Occipital lobe (tissue), 2 donors: ENCODE results near the gene PIN1. TPM values are rescaled to one million over a fixed set of nuclear protein-coding genes. Genes with fewer than 3 reads are reported as not detected.
A peak's percentile ranks its signal among the peaks of the same experiment; 100 is the strongest.
"Not testable (repeated sequence)": the region's sequence is repeated elsewhere in the genome, so short reads cannot be mapped to it uniquely, and the experiment has no call there.

Experiments used
- DNase-seq: peaks from one replicate; lab custom pipeline; 2025; lab: John Stamatoyannopoulos, UW
- total RNA-seq: library from RNA; depleted of rRNA; stranded (reverse); fragments of >200 nt; gene quantifications from one replicate; pipeline ENCODE4 v1.2.3, GENCODE V29; 2014

Gene PIN1
- total RNA-seq, 1 donor from 2014 or later = 65.4 TPM

DNA sequence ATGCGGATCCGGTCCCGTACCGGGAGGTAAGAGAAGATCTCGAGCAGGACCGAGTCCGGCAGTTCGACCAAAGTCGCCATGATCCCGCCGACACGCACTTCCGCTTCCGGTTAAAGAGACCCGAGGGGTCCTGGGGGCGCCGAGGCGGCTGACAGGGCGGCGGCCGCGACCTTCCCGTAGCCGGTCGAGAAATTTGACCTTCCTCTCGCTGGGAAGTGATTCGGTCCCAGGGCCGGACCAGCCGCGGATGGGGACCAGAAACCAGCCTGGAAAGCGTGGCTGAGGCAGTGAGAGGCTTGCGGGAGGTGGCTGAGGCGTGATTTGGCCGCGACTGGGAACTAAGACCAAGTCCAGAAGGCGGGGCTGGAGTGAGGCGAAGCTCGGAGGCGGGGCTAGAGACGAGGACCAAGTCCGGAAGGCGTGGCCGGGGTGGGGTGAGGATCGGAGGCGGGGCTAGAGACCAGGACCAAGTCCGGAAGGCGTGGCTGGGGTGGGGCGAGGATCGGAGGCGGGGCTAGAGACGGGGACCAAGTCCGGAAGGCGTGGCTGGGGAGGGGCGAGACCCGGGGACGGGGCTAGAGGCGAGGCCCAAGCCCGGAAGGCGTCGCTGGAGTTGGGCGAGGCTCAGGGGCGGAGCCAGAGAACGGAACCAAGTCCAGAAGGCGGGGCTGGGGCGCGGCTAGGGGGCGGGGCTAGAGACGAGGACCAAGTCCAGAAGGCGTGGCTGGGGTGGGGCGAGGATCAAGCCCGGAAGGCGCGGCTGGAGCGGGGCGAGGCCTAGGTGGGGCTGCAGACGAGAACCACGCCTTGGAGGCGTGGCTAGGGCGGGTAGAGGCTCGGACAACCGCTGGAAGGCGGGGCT, 16.2 kb upstream of the PIN1 start, which contains the start of gene FBXL12:
Gene FBXL12 (minus strand): TSS at position 346 of the 862 bp plus-strand sequence. CDS start 266 bp downstream, at position 80.
- DNase-seq = peak; percentile 100

- DNase-seq = no peak
Measured at GRCh38 chr19:9819596-9819909, 15.6 kb upstream of the PIN1 start.

DNA sequence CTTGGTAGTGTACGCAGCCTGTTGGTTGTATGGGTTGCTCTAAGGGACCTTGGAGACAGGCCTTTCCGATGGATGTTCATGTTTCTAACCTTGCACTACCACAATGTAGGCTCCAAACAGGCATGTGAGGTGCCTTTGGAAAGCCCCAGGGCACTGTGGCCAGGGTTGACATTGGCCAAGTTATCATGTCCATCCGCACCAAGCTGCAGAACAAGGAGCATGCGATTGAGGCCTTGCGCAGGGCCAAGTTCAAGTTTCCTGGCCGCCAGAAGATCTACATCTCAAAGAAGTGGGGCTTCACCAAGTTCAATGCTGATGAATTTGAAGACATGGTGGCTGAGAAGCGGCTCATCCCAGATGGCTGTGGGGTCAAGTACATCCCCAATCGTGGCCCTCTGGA, 15.1 kb upstream of the PIN1 start:
- not testable (repeated sequence) for DNase-seq

GRCh38 chr19:9823816-9824215, 11.3 kb upstream of the PIN1 start:
- no peak for DNase-seq

DNA sequence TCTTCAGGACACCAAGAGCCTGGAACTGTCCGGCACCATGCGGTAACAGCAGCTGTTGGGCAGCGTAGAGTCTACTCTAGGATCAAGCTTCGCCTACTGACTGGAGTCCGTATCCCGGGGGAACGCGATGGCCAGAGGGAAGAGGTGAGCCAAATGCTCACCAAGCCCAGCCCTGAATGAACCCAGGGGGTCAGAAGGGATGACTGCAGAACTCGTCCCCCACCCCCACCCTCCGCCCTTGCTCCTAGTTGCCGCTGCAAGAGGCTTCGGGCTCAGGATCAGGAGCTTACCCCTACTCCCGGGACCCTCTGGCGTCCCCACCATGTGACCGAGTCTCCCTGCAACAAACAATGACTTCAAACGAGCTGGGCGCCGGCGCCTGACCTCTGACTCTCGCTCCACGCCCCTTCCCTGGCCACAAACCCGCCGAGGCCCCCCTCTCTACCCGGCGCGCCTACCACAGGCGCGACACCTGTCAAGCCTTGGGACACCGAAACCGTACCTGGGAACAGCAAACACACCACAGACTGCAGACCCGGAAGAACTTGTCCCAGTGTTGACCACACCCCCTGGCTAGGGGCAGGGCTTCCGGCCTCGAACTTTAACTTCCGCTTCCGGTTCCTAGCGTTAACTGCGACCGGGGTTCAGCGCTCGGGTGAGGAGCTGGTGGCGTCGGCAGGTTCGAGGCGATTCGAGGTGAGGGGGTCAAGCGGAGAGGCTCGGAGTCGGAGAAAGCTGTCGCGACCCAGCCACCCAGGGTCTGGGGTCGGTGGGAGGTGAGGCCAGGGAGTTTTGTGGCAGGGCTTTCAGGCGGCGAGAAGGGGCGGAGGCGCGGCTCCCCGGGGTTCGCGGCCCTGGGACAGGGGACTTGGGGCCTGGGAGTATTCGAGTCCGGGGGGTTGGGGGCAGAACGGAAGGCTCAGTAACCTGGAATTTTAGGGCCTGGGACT, 7.6 kb upstream of the PIN1 start, which contains the start of gene UBL5:
Gene UBL5 (plus strand): TSS at position 630 of the 950 bp plus-strand sequence. CDS start 420 bp downstream, outside the sequence.
- peak; percentile 87 for DNase-seq

- no peak for DNase-seq
Measured at GRCh38 chr19:9828551-9829063, 6.5 kb upstream of the PIN1 start.

GRCh38 chr19:9834307-9834725, 802 bp upstream of the PIN1 start:
- no peak for DNase-seq

GRCh38 chr19:9835507-9835949, 410 bp downstream of the PIN1 start:
- no peak for DNase-seq

DNA sequence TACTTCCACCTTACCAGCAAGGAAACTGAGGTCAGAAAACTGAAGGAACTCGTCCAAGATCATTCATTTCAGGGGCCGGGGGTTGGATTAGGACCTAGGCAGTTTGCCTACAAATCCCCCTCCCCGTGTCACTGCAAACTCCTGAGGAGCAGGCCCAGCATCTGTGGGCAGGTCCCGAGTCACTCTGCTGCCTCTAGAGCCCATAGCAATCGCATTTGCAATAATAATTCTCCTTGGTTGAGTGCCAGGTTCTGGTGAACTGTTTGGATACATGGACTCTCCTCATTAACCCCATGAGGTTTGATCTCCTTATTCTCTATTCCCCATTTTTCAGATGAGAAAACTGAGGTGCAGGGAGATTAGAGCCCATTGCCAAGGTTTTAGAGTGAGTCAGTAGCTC, 903 bp downstream of the PIN1 start:
- no peak for DNase-seq

DNA sequence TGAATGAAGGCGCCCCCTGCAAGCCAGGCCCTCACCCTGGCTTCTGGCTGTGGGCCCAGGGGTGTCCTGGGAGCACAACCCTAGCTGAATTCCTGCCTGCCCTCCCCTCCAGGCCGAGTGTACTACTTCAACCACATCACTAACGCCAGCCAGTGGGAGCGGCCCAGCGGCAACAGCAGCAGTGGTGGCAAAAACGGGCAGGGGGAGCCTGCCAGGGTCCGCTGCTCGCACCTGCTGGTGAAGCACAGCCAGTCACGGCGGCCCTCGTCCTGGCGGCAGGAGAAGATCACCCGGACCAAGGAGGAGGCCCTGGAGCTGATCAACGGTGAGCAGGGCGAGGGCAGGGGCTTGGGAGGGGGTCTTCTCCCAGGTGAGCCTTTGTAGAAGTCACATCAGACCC, 3.2 kb downstream of the PIN1 start:
- DNase-seq = no peak

- DNase-seq = no peak
Measured at GRCh38 chr19:9839415-9839814, 4.3 kb downstream of the PIN1 start.

DNA sequence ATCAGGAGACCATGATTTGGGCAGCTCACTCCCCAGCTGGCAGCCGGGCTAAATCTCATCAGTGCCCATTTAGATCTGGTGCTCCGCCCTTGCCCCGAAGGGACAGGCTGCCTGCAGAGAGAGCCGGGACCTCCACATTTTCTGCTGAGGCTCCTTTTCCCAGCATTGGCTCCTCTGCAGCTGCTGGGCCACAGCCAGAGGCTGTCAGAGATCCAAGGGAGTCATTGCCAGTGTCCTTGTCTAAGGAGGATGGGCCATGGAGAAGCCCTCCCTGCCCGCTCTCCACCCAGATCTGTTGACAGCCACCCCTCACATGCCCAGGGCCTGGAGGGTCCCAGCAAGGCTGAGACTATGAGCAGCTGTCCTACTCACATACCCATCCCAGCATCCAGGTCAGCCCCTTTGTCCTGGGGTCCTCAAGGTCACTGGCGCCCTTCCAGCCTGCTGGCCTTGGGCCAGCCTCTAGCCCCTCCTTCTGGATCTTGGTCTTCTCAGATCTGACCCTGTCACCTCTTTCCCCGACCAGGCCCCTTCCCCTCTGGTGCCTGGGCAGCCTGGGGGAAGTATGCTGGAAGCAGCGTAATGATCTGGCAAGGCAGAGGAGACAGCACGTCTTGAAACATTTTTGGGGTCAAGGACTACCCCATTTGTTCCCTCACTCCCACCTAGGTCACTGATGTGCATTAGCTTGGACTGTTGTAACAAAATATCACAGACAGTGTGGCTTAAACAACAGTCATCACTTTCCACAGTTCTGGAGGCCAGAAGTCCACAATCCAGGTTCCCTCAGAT, 7.9 kb downstream of the PIN1 start:
- DNase-seq = no peak

GRCh38 chr19:9843626-9844273, 8.6 kb downstream of the PIN1 start:
- DNase-seq = not testable (repeated sequence)

- peak; percentile 69 for DNase-seq
Measured at GRCh38 chr19:9847087-9847671, 12.1 kb downstream of the PIN1 start.

DNA sequence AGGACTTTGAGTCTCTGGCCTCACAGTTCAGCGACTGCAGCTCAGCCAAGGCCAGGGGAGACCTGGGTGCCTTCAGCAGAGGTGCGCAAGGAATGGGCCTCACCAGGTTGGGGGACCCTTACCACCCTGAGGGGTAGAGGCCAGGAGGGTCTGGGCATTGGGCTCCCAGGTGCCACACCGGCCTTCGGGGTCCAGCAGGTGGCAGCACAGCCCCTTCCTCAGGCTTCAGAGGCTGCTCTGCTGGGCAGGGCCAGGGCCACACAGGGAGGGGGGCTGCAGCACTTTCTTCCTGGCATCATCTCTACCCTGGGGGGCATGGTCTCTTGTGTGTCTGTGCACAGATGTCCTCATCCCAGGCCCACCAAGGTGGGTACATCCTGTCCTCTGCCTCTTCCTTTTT, 12.9 kb downstream of the PIN1 start:
- no peak for DNase-seq

DNA sequence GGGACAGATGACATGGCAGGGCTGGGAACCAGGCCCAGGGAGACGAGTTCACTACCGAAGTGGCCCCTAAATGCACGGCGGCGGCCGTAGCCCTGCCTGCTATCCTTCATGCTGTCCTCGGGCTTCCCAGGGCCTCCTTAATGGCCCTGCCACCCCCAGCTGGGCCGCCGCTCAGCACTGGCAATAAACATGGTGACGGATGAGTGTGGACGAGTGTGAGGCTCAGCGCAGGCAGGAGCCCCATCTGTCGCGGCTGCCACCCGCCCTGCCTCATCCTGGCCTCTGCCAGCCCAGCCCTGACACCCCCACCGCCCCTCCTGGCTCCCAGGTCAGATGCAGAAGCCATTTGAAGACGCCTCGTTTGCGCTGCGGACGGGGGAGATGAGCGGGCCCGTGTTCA, 13.6 kb downstream of the PIN1 start:
- no peak for DNase-seq

DNA sequence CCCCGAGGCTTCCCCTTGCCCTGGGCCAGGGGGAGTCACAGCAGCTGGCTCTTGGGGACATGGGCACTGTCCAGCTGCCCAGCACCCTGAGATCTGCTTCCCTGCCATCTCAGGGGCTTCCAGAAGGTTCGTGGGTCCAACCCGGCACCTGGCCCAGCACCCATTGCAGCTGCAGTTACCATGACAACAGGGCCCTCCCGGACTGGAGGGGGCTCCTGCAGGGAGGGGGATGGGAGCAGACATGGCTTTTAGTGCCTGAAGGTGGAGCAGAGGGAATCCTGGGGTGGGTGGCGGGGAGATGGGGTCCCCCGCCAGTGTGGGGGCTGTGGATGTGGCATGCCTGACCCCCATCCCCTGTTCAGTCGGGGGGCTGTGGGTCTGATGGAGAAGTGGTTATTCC, 14.7 kb downstream of the PIN1 start:
- no peak for DNase-seq

- DNase-seq = no peak
Measured at GRCh38 chr19:9850235-9850959, 15.3 kb downstream of the PIN1 start.

- no peak for DNase-seq
Measured at GRCh38 chr19:9854282-9854846, 19.2 kb downstream of the PIN1 start.
